CD4-positive, alpha-beta T cell treated with Interleukin-4 for 4 hours (primary cell): ENCODE results near the gene KCNIP3.

Source experiments
- DNase-seq: peaks from one replicate; pipeline ENCODE4 v3.0.0-alpha.2; 2020

The KCNIP3 gene

GRCh38 chr2:95314964-95315611 lies 17.9 kb downstream of the KCNIP3 start:
- DNase-seq, result no peak

- no peak for DNase-seq
Measured at GRCh38 chr2:95315801-95316411, 18.8 kb downstream of the KCNIP3 start.

GRCh38 chr2:95316466-95317122 lies 19.4 kb downstream of the KCNIP3 start:
- DNase-seq, result no peak

GRCh38 chr2:95317123-95317500 lies 20.0 kb downstream of the KCNIP3 start:
- no peak for DNase-seq

GRCh38 chr2:95317665-95318425 lies 20.7 kb downstream of the KCNIP3 start:
- DNase-seq, result no peak

- DNase-seq, result no peak
Measured at GRCh38 chr2:95318431-95319220, 21.5 kb downstream of the KCNIP3 start.

- no peak for DNase-seq
Measured at GRCh38 chr2:95319481-95320343, 22.6 kb downstream of the KCNIP3 start.

GRCh38 chr2:95320344-95320712 lies 23.2 kb downstream of the KCNIP3 start:
- no peak for DNase-seq

- DNase-seq, result no peak
Measured at GRCh38 chr2:95320986-95321767, 24.0 kb downstream of the KCNIP3 start.

- DNase-seq, result no peak
Measured at GRCh38 chr2:95323347-95324155, 26.4 kb downstream of the KCNIP3 start.

GRCh38 chr2:95325026-95325425 lies 27.9 kb downstream of the KCNIP3 start:
- DNase-seq, result no peak

GRCh38 chr2:95325590-95326432 lies 28.7 kb downstream of the KCNIP3 start:
- DNase-seq, result no peak

GRCh38 chr2:95326433-95327140 lies 29.4 kb downstream of the KCNIP3 start:
- DNase-seq, result no peak

GRCh38 chr2:95327861-95328260 lies 30.7 kb downstream of the KCNIP3 start:
- no peak for DNase-seq

GRCh38 chr2:95328358-95329125 lies 31.4 kb downstream of the KCNIP3 start:
- no peak for DNase-seq

GRCh38 chr2:95329401-95329800 lies 32.3 kb downstream of the KCNIP3 start:
- DNase-seq, result no peak
